OCI-LY7 (cell line): ENCODE measurements around the gene TAF4. TPM values are rescaled to one million over a fixed set of nuclear protein-coding genes. Genes with fewer than 3 reads are reported as not detected.

ENCODE experiments used
- BruUV-seq: library from RNA; stranded (reverse); fragments of 400-500 nt; replicated peaks from 2 replicates; lab custom pipeline; 2021; lab: Mats Ljungman, UMichigan
- CTCF ChIA-PET: fragments of 300-600 bp; sonication (Branson Sonifier 250); formaldehyde crosslinking; loops from one replicate; lab custom pipeline; 2022; ENCODE audit warnings: antibody characterized with exemption; ENCODE audit not compliant: unreplicated experiment; lab: Charles Lee
- POLR2A ChIA-PET: fragments of 300-600 bp; sonication (Branson Sonifier 250); formaldehyde crosslinking; loops from one replicate; lab custom pipeline; 2022; ENCODE audit warnings: antibody characterized with exemption; lab: Charles Lee
- DNase-seq: peaks from one replicate; pipeline ENCODE4 v3.0.0-alpha.2; 2015; ENCODE audit warnings: low spot score
- H2AFZ ChIP-seq: fragments of 200-600 bp; sonication (generic), shearing (Covaris generic); 2 replicates; pipeline ENCODE4 v1.6.1; 2014; ENCODE audit warnings: mild to moderate bottlenecking, antibody characterized with exemption, low read length, moderate library complexity
- H3K27ac ChIP-seq: fragments of 200-600 bp; sonication (generic); 2 replicates; pipeline ENCODE4 v1.5.1; 2014; ENCODE audit warnings: mixed run types, low read depth, mild to moderate bottlenecking, moderate library complexity, low read length, inconsistent platforms; ENCODE audit not compliant: poor library complexity, severe bottlenecking
- H3K36me3 ChIP-seq: fragments of 200-600 bp; sonication (generic); 2 replicates; pipeline ENCODE4 v1.6.1; 2014; ENCODE audit warnings: mild to moderate bottlenecking, antibody characterized with exemption, low read length, moderate library complexity, mixed read lengths; ENCODE audit not compliant: insufficient read depth
- H3K4me1 ChIP-seq: fragments of 200-600 bp; sonication (generic); 2 replicates; pipeline ENCODE4 v1.5.1; 2014; ENCODE audit warnings: mild to moderate bottlenecking, low read length; ENCODE audit not compliant: insufficient read depth, poor library complexity, severe bottlenecking
- H3K4me2 ChIP-seq: fragments of 200-600 bp; sonication (generic); 2 replicates; pipeline ENCODE4 v1.6.1; 2014; ENCODE audit warnings: mild to moderate bottlenecking, low read length
- H3K4me3 ChIP-seq: fragments of 200-600 bp; sonication (generic); 2 replicates; pipeline ENCODE4 v1.5.1; 2014; ENCODE audit warnings: mild to moderate bottlenecking, low read depth, low read length; ENCODE audit not compliant: poor library complexity, severe bottlenecking
- H3K79me2 ChIP-seq: fragments of 200-600 bp; sonication (generic); 2 replicates; pipeline ENCODE4 v1.6.1; 2016; ENCODE audit warnings: low read depth, mild to moderate bottlenecking, low read length, moderate library complexity, mixed read lengths; ENCODE audit not compliant: insufficient read depth
- H3K9me2 ChIP-seq: fragments of 200-600 bp; sonication (generic); 2 replicates; pipeline ENCODE4 v1.6.1; 2016; ENCODE audit warnings: mild to moderate bottlenecking, low read length, mixed read lengths; ENCODE audit not compliant: insufficient read depth
- H3K9me3 ChIP-seq: fragments of 200-600 bp; sonication (generic); 2 replicates; pipeline ENCODE4 v1.6.1; 2014; ENCODE audit warnings: mild to moderate bottlenecking, mixed run types, low read length, mixed read lengths
- H4K20me1 ChIP-seq: fragments of 200-600 bp; sonication (generic); 2 replicates; pipeline ENCODE4 v1.6.1; 2014; ENCODE audit warnings: mild to moderate bottlenecking, antibody characterized with exemption, low read length, moderate library complexity, mixed read lengths; ENCODE audit not compliant: insufficient read depth
- EZH2phosphoT487 ChIP-seq: fragments of 200-600 bp; sonication (generic); IDR thresholded peaks from 2 replicates; pipeline ENCODE4 v1.6.1; 2018; ENCODE audit warnings: low read depth, borderline replicate concordance, mild to moderate bottlenecking, mixed run types, antibody characterized with exemption, low read length, moderate library complexity, mixed read lengths
- intact Hi-C: fragments of 100-400 bp; cut with micrococcal nuclease; formaldehyde crosslinking; loops from one replicate; pipeline ENCODE4 v1.10.0; 2022; ENCODE audit not compliant: unreplicated experiment
- total RNA-seq, 2 experiments: library from RNA; depleted of rRNA in 1 of 2; stranded (reverse); fragments of >200 nt in 1 of 2; shearing (Covaris generic) in 1 of 2; gene quantifications; 2 replicates each; pipeline ENCODE4 v1.2.3, GENCODE V29; 2014 to 2022
- TF ChIP-seq, protein P1 (sequence below): fragments of 200-600 bp; sonication (generic); conservative IDR thresholded peaks from 2 replicates; pipeline ENCODE4 v1.5.1; 2014; ENCODE audit warnings: mild to moderate bottlenecking, antibody characterized with exemption, low read length, moderate library complexity, mixed read lengths

TAF4 gene
- total RNA-seq, 2 experiments from 2014 or later = 11.2 to 38.9 TPM

DNA sequence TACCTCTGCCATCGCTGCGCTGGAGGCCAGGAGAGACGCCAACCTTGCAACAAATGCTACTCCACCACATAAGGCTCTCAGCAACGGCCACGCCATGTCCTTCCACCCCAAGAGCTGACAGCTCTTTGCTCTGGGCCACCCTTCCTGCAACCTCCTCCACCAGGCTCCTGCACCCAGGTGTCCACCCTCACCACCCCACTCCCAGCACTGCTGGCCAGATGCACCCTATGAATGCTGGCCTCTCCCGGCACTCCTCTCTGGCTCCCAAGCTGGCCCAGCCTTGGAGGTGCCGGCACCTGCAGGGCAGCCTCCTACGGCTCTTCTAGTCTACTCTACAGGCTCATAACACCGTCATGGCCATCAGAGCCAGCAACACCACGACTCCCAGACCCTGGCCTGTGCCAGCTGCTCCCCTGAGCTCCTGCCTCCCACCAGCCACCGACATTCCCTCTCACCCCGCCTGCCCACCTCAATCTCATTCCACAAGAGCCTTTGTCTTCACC, 11.2 kb downstream of the TAF4 start:
- Histone ChIP-seq H3K9me2 (no peaks in the 10 kb centered on the region), H4K20me1 (peaks cover 10% of the 10 kb centered on the region; the same call in 1 of the 2 replicates), H2AFZ (no peak overlapping the region), H3K27ac (no peak overlapping the region), H3K79me2 (peaks cover 29% of the 10 kb centered on the region), H3K4me2 (no peak overlapping the region), H3K9me3 (no peaks in the 10 kb centered on the region), H3K4me1 (peaks cover 6% of the 10 kb centered on the region), H3K4me3 (no peak overlapping the region), H3K36me3 (peaks cover 18% of the 10 kb centered on the region; the same call in 1 of the 2 replicates)
- TF ChIP-seq EZH2phosphoT487 = no peak
- TF ChIP-seq, protein P1, sequence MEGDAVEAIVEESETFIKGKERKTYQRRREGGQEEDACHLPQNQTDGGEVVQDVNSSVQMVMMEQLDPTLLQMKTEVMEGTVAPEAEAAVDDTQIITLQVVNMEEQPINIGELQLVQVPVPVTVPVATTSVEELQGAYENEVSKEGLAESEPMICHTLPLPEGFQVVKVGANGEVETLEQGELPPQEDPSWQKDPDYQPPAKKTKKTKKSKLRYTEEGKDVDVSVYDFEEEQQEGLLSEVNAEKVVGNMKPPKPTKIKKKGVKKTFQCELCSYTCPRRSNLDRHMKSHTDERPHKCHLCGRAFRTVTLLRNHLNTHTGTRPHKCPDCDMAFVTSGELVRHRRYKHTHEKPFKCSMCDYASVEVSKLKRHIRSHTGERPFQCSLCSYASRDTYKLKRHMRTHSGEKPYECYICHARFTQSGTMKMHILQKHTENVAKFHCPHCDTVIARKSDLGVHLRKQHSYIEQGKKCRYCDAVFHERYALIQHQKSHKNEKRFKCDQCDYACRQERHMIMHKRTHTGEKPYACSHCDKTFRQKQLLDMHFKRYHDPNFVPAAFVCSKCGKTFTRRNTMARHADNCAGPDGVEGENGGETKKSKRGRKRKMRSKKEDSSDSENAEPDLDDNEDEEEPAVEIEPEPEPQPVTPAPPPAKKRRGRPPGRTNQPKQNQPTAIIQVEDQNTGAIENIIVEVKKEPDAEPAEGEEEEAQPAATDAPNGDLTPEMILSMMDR = no peak
- no TSS peak for BruUV-seq
- intact Hi-C loops = no loop called here
- ChIA-PET POLR2A (interaction anchor here (0.6 kb wide), 1 partner anchor 203 kb away, joined by 3 read pairs; no protein-coding TSS in a partner anchor), CTCF (no interaction called here)
- no peak for DNase-seq

DNA sequence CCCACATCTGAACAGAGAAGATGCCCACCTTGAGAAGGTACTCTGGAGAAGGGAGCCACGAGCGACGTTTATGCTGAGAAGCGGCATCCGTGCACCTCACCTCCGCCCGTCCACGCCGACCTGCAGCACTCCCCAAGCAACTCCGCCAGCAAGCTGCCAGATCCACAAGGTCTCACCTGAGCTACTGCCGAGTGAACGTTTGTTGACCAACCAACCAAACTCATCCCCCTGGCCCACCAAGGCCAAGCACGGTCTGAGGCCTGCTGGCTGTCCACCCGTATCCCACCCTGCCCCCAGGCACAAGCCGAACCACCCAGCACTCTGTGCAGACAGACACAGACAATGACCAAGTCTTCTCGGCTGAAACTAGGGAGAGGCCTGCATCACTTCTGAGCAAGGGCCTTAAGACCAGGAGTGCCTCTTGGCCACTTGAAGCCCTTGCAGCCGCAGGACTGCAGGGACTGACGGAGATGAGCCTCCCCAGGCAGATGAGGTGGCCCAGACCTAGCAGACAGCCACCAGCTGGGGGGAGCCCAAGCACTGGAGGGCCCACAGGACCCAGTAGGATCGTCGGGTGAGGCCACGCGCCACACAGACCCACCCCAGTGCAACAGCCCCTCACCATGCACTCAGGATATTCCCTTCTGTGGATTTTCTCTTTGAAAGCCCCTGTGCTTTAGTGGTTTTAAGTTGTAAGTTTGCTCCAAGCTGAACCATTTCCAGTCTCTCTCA, 12.1 kb downstream of the TAF4 start:
- Histone ChIP-seq H3K9me2 (no peaks in the 10 kb centered on the region), H3K4me3 (no peak overlapping the region), H3K4me2 (no peak overlapping the region), H2AFZ (no peak overlapping the region), H4K20me1 (peaks cover 6% of the 10 kb centered on the region; the same call in 1 of the 2 replicates), H3K79me2 (peaks cover 21% of the 10 kb centered on the region; the same call in 1 of the 2 replicates), H3K9me3 (no peaks in the 10 kb centered on the region), H3K4me1 (no peaks in the 10 kb centered on the region), H3K36me3 (peaks cover 18% of the 10 kb centered on the region; the same call in 1 of the 2 replicates), H3K27ac (no peak overlapping the region)
- CTCF ChIA-PET = no interaction called here
- BruUV-seq = no TSS peak
- intact Hi-C loops = no loop called here
- no peak for TF ChIP-seq EZH2phosphoT487
- TF ChIP-seq, protein P1 = no peak
- DNase-seq = no peak
- POLR2A ChIA-PET = no interaction called here
